K562 (cell line): ENCODE results near the gene SOWAHD. TPM values are rescaled to one million over a fixed set of nuclear protein-coding genes. Genes with fewer than 3 reads are reported as not detected.

Experiments
- CCAR2 ChIP-seq: fragments of 200-400 bp; formaldehyde crosslinking; IDR thresholded peaks from 2 replicates; pipeline ENCODE4 v1.6.1; 2017; ENCODE audit warnings: mild to moderate bottlenecking, low read depth, low read length
- COPS2 ChIP-seq: fragments of 450-650 bp; conservative IDR thresholded peaks from 2 replicates; pipeline ENCODE4 v1.6.1; 2016; ENCODE audit warnings: mild to moderate bottlenecking, moderate library complexity
- CREM ChIP-seq: IDR thresholded peaks from 2 replicates; pipeline ENCODE4 v1.6.1; 2014; ENCODE audit warnings: antibody characterized with exemption, low read depth
- ELF1 ChIP-seq: fragments of 200-800 bp; sonication (Bioruptor generic); IDR thresholded peaks from 2 replicates; pipeline ENCODE4 v1.6.1; 2016; ENCODE audit warnings: missing genetic modification characterization, missing compliant biosample characterization
- FOXK2 ChIP-seq, 2 experiments: fragments of 450-650 bp; IDR thresholded peaks in 1 of 2; conservative IDR thresholded peaks in 1 of 2; 2 replicates each; pipeline ENCODE4 v1.6.1; 2016; ENCODE audit warnings: low read depth in 2 of 2, mild to moderate bottlenecking in 1 of 2
- GATAD2B ChIP-seq: fragments of 450-650 bp; IDR thresholded peaks from 2 replicates; pipeline ENCODE4 v1.6.1; 2017; ENCODE audit warnings: mild to moderate bottlenecking, borderline replicate concordance
- MCM2 ChIP-seq: fragments of 450-650 bp; IDR thresholded peaks from 2 replicates; pipeline ENCODE4 v1.6.1; 2017; ENCODE audit warnings: low read depth, mild to moderate bottlenecking
- NR4A1 ChIP-seq, 2 experiments: fragments of 250-450 bp in 1 of 2; fragments of 450-650 bp in 1 of 2; sonication (Bioruptor Pico) in 1 of 2; IDR thresholded peaks; 2 replicates each; pipeline versions ENCODE4 v1.4.0 to v1.6.1; 2016 to 2020; ENCODE audit warnings: mild to moderate bottlenecking in 2 of 2, missing compliant biosample characterization in 1 of 2, missing genetic modification characterization in 1 of 2, moderate library complexity in 1 of 2
- RBM39 ChIP-seq: fragments of 200-400 bp; formaldehyde crosslinking; optimal IDR thresholded peaks from 2 replicates; pipeline ENCODE3; 2018; ENCODE audit warnings: low read depth, low read length
- STAT5A ChIP-seq: IDR thresholded peaks from 2 replicates; pipeline ENCODE4 v1.6.1; 2012; ENCODE audit warnings: low read length, inconsistent platforms, borderline replicate concordance
- TARDBP ChIP-seq: fragments of 450-650 bp; IDR thresholded peaks from 2 replicates; pipeline ENCODE4 v1.6.1; 2016
- XRCC3 ChIP-seq: fragments of 450-650 bp; IDR thresholded peaks from 2 replicates; pipeline ENCODE4 v1.6.1; 2017; ENCODE audit warnings: mild to moderate bottlenecking, moderate library complexity
- ZC3H8 ChIP-seq: fragments of 450-650 bp; IDR thresholded peaks from 2 replicates; pipeline ENCODE4 v1.6.1; 2017
- ZNF133 ChIP-seq: fragments of 250-450 bp; sonication (Bioruptor Pico); IDR thresholded peaks from 2 replicates; pipeline ENCODE4 v1.4.0; 2020; ENCODE audit warnings: mild to moderate bottlenecking
- ZSCAN32 ChIP-seq: fragments of 450-650 bp; formaldehyde crosslinking; IDR thresholded peaks from 2 replicates; pipeline ENCODE4 v1.4.0; 2020; ENCODE audit warnings: mild to moderate bottlenecking, moderate library complexity
- polyA plus RNA-seq, 8 experiments: library from polyadenylated mRNA; depleted of rRNA in 4 of 8; stranded (reverse) in 5 of 8; unstranded in 3 of 8; fragments of >200 nt; fragmentation: Nextera tagmentation in 2 of 8; fragmentation: Illumina TruSeq in 1 of 8; extraction: Ambion mirVana in 2 of 8; extraction: Trizol in 1 of 8; gene quantifications; 2 replicates each; pipeline versions ENCODE4 v1.2.1 to v1.2.3, GENCODE V29; 2011 to 2014; ENCODE audit warnings: inconsistent platforms in 1 of 8, missing spikeins in 1 of 8
- total RNA-seq, 7 experiments: library from RNA; depleted of rRNA in 6 of 7; stranded (reverse); fragments of >200 nt in 6 of 7; fragmentation: Illumina TruSeq in 2 of 7; extraction: Trizol in 2 of 7; gene quantifications; 2 replicates each; pipeline versions ENCODE4 v1.2.1 to v1.2.3, GENCODE V29; 2011 to 2021; ENCODE audit warnings: low replicate concordance in 1 of 7
- TF ChIP-seq, protein P1 (sequence below), 2 experiments: fragments of 450-650 bp; IDR thresholded peaks; 2 replicates each; pipeline ENCODE4 v1.6.1; 2016
- TF ChIP-seq, protein P2 (sequence below), 2 experiments: fragments of 450-650 bp; IDR thresholded peaks; 2 replicates each; pipeline ENCODE4 v1.6.1; 2016; ENCODE audit warnings: mild to moderate bottlenecking in 2 of 2, borderline replicate concordance in 1 of 2, low read depth in 1 of 2, moderate library complexity in 1 of 2
- TF ChIP-seq, protein P3 (sequence below): fragments of 450-650 bp; IDR thresholded peaks from 2 replicates; pipeline ENCODE4 v1.6.1; 2016; ENCODE audit warnings: mild to moderate bottlenecking

Gene SOWAHD
- total and polyA plus RNA-seq, 9 of the 15 experiments (the other 6 are each of a cell fraction or from before 2014, with no cell fraction given), result 0.13 to 0.29 TPM; not detected in 7

DNA sequence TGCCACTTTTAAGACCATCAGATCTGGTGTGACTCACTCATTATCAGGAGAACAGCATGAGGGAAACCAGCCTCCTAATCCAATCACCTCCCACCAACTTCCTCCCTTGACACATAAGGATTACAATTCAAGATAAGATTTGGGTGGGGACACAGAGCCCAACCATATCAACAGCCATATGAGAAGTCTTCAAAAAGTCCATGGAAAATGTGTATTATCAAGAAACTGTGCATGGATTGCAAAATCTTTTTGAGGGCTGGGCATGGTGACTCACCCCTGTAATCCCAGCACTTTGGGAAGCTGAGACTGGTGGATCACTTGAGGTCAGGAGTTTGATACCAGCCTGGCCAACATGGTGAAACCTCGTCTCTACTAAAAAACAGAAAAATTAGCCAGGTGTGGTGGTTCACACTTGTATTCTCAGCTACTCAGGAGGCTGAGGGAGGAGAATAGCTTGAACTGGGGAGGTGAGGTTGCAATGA, 50.8 kb downstream of the SOWAHD start (continued):
- TF ChIP-seq CREM (peak; percentile 50; the same call in 1 of the 2 replicates), STAT5A (peak; percentile 77; the same call in 1 of the 2 replicates), CCAR2 (no peak), RBM39 (no peak), MCM2 (no peak), ZC3H8 (no peak), ELF1 (no peak), NR4A1 (CRISPR knock-in tag; IDR thresholded peaks at IDR 0.05) (no peak), NR4A1 (tag; IDR thresholded peaks at IDR 0.05) (no peak), ZNF133 (CRISPR knock-in tag) (no peak), TARDBP (no peak), GATAD2B (0 out of 2 replicates have a peak, but pooled peaks have one; percentile 9), XRCC3 (no peak), FOXK2 (conservative IDR thresholded peaks at IDR 0.05 in 1 of 2, IDR thresholded peaks at IDR 0.05 in 1 of 2; ENCODE audit: low read depth in 2 of 2) (peak; percentile 48 to 77; a peak in 3 of 4 replicates), ZSCAN32 (CRISPR knock-in tag) (no peak), COPS2 (no peak)
- TF ChIP-seq, protein P1, sequence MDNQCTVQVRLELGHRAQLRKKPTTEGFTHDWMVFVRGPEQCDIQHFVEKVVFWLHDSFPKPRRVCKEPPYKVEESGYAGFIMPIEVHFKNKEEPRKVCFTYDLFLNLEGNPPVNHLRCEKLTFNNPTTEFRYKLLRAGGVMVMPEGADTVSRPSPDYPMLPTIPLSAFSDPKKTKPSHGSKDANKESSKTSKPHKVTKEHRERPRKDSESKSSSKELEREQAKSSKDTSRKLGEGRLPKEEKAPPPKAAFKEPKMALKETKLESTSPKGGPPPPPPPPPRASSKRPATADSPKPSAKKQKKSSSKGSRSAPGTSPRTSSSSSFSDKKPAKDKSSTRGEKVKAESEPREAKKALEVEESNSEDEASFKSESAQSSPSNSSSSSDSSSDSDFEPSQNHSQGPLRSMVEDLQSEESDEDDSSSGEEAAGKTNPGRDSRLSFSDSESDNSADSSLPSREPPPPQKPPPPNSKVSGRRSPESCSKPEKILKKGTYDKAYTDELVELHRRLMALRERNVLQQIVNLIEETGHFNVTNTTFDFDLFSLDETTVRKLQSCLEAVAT (IDR thresholded peaks at IDR 0.05), result no peak
- TF ChIP-seq, protein P2, sequence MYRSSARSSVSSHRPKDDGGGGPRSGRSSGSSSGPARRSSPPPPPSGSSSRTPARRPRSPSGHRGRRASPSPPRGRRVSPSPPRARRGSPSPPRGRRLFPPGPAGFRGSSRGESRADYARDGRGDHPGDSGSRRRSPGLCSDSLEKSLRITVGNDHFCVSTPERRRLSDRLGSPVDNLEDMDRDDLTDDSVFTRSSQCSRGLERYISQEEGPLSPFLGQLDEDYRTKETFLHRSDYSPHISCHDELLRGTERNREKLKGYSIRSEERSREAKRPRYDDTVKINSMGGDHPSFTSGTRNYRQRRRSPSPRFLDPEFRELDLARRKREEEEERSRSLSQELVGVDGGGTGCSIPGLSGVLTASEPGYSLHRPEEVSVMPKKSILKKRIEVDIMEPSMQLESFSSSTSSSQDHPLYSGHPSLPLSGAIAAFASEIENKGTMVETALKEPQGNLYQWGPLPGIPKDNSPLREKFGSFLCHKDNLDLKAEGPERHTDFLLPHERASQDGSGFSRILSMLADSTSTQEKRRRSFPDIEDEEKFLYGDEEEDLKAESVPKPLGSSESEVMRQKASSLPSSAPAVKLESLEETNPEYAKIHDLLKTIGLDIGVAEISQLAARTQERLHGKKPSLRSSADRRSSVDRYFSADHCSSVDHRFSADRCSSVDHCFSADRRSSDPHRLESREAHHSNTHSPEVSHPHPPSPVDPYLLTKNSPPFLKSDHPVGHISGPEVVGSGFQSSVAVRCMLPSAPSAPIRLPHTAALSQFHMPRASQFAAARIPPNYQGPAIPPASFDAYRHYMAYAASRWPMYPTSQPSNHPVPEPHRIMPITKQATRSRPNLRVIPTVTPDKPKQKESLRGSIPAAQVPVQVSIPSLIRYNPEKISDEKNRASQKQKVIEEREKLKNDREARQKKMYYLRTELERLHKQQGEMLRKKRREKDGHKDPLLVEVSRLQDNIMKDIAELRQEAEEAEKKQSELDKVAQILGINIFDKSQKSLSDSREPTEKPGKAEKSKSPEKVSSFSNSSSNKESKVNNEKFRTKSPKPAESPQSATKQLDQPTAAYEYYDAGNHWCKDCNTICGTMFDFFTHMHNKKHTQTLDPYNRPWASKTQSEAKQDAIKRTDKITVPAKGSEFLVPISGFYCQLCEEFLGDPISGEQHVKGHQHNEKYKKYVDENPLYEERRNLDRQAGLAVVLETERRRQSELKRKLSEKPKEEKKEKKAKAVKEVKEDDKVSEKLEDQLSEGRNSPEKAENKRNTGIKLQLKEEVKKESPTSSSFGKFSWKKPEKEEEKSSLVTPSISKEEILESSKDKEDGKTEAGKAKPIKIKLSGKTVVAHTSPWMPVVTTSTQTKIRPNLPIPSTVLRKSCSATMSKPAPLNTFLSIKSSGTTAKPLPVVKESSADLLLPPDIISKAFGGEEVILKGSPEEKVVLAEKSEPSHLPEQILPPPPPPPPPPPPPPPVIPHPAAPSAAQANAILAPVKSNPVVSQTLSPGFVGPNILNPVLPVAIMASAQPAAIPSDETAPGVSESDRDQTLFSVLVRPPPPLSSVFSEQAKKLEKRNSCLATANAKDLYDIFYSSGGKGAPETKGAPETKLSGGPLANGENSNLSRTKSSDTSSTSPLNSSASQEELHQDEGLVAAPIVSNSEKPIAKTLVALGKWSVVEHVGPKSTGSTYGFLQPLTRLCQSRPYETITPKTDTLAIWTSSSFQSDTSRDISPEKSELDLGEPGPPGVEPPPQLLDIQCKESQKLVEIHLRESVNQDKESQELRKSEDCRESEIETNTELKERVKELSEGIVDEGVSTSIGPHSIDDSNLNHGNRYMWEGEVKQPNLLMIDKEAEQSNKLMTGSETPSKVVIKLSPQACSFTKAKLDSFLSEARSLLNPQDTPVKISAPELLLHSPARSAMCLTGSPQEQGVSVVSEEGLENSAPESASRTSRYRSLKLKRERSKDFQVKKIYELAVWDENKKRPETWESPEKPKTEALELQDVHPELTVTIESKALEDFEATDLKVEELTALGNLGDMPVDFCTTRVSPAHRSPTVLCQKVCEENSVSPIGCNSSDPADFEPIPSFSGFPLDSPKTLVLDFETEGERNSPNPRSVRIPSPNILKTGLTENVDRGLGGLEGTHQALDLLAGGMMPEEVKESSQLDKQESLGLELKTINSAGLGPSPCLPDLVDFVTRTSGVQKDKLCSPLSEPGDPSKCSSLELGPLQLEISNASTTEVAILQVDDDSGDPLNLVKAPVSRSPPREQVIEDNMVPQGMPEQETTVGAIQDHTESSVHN (IDR thresholded peaks at IDR 0.05; ENCODE audit: borderline replicate concordance in 1 of 2, low read depth in 1 of 2), result no peak
- TF ChIP-seq, protein P3, sequence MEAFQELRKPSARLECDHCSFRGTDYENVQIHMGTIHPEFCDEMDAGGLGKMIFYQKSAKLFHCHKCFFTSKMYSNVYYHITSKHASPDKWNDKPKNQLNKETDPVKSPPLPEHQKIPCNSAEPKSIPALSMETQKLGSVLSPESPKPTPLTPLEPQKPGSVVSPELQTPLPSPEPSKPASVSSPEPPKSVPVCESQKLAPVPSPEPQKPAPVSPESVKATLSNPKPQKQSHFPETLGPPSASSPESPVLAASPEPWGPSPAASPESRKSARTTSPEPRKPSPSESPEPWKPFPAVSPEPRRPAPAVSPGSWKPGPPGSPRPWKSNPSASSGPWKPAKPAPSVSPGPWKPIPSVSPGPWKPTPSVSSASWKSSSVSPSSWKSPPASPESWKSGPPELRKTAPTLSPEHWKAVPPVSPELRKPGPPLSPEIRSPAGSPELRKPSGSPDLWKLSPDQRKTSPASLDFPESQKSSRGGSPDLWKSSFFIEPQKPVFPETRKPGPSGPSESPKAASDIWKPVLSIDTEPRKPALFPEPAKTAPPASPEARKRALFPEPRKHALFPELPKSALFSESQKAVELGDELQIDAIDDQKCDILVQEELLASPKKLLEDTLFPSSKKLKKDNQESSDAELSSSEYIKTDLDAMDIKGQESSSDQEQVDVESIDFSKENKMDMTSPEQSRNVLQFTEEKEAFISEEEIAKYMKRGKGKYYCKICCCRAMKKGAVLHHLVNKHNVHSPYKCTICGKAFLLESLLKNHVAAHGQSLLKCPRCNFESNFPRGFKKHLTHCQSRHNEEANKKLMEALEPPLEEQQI, result peak; percentile 98
